Measurements from ENCODE around the gene SCN8A.

The SCN8A gene

DNA sequence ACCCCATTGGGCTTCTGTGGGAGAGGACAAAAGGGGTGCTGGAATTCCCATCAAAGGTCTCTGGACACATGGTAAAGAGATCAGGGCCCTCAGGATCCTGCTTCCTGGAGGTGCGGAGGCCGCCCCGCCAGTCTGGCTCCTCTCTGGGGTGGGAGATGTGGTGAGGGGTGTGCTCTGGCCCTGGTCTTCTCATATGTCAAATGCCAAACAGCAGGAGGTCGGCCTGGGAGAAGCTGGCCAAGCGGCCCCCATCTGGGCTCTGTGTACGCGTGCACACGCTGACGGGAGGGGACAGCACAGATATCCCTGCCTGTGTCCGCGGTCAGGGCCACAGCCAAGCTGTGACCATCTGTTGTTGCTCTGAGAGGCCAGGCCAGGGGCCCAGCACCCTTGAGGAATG, 243.4 kb downstream of the SCN8A start:
- DNase-seq (ENCODE audit: low spot score) = no peak

DNA sequence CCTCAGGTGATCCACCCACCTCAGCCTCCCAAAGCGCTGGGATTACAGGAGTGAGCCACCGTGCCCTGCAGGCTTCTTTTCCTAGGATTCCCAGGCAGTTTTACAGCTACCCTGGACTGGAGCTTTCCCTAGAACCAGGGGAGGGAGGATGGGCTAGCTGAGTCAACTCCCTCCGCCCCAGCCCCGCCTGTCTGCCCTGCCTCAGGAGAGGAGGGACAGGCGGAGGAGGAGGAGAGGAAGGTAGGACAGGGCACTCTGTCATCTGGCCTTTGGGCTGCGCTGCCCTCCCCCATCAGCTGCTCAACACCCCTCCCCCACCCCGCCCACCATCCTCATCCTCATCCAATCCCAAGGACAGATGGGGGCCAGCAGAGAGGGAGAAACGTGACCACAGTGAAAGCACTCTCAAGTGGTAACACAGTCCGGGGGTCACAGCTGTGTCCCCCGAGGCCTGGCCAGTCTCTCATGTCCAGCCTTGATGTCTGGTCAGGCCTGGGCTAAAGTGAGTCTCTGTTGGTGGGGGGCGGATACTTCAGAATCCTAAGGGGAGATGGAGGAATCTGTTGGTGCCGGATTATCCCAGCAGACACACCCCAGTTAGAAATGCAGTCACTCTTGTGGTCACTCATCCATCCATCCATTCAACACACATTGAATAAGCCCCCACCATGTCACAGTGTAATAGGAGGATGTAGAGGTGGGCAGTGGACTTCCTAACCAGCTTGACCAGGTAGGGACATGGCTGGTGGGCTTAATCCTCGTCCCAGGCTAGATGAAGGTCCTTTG, 245.2 kb downstream of the SCN8A start:
- DNase-seq (ENCODE audit: low spot score) = no peak

DNA sequence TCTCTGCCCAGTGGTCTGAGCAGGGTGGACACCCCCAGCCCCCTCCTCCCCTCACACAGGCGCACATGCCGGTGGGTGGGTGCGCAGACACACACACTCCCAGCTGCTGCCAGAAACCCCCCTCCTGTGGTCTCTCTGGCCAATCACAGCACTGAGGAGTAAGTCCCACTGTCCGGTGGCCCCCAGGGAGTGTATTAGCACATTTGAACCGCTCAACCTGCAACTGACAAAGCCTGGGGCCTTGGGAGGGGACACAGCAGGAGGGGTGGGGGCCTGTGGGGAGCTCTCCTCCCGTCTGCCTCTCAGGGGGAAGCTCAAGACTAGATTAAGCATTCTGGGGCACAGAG, 245.8 kb downstream of the SCN8A start:
- DNase-seq (ENCODE audit: low spot score) = no peak

DNA sequence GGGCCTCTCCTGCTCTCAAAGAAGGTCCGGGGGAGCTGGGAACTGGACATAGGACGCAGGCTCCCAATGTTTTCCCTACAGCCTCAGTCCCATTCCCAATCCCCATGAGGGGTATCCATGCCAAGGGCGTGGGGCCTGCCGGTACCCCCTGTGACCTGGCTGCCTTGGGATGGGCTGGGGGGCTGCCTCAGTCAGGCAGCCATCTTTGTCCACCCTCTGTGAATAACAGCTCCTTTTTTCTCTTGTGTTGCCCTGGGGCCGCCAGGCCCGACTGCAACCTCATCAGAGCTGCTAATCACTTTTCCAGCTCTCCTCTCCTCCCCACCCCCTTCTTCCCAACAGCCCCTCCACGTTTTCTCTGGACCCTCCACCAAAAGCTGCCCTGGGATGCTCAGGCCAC, 246.3 kb downstream of the SCN8A start:
- DNase-seq (ENCODE audit: low spot score) = no peak

DNA sequence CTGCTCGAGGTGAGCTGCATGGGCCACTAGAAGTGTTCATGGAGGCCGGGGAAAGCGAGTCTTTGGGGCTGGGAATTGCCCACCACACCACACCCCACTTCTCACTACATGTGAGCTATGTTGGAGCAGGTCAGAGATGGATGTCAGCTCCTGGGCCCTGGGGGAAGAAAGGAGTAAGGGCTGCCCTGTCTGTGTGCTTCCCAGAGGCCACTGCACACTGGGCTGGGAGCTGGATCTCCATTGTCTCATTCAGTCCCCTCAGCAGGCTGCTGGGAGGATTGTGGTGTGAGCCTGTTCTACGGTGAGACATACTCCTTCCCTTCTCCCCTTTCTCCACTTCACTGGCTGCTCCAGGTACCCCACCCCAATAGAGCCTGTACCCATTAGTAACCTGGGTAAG, 247.0 kb downstream of the SCN8A start:
- no peak for DNase-seq (ENCODE audit: low spot score)

DNA sequence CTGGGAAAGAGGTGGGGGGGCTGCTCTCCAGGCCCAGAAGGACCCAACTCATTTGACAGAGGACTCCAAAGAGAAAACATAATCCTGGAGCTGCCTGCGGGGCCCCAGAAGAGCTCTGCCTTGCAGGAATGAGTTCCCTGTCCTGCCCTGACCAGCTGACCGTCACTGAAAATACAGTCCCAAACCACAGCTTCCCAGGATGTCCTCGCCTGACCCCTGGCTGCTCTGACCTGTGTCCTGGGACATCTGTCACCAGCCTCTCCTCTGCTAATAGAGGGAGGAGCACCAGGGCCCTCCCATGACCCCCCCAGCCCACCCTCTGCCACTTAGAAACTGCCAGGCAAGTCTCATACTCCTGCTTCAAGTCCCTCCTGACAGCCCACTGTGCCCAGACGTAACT, 247.7 kb downstream of the SCN8A start:
- DNase-seq (ENCODE audit: low spot score) = no peak

DNA sequence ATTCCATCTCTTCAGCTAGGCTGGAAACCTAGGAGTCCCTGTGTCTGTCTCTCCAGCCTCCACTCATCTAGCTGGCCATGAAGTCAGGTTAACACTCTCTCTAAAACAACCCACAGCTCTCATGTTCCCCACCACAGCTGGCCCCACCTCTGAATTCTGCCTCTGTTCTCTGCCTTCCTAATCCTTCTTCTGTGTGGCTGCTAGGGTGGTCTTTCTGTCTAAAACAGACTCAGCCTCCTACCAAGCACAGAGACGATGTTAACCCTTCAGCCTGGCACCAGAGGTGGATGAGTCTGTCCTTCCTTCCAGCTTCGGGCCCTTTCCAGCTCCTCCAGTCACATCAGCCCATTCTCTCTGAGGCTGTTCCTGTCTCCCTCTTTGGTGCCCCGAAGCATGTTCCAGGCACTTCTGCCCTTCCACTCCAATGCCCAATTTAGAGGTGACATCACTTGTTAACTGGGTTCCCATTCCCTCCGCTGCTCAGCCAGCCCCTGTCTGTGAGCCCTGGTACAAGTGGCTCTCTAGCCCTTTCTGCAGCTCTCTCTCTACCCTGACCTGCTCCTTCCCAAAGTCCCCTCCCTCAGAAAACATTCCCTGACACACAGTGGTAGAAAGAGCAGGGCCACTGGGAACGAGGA, 248.4 kb downstream of the SCN8A start:
- DNase-seq (ENCODE audit: low spot score) = no peak

DNA sequence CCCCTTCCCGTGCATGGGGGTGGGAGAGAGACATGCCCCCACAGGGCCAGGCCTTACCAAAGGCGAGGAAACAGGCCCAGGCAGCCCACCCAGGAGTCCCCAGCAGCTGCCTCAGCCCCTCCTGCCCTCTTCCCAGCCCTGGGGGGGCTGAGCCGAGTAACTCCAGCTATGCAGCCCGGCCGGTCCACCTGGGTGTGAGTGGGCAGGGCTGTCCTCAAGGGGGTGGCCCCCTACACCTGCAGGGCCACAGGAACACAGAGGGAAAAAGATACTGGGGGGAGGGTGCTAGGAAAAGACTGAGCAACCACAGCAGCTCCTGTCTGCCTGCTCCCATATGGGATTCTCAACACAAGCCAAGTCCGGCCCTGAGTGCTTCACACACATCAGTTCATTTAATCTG, 249.9 kb downstream of the SCN8A start:
- DNase-seq (ENCODE audit: low spot score) = no peak

DNA sequence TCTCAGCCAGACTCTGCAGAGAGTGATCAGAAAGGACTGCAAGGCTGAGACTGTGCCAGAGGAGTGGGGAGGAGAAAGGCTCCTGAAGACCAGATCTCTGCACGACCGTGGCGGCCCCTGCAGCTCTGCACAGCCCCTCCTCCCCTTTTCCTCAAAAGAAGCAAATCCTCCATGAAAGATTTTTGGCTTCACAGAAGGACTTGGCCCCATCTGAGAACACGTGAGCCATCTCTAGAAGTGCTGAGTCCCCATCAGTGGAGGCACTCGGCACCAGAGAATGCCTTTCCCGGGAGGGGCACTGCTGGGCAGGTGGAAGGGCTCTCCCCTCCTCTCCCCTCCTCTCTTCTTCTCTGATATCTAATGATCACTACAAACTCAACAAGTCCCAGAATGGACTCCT, 250.7 kb downstream of the SCN8A start:
- DNase-seq (ENCODE audit: low spot score) = no peak

DNA sequence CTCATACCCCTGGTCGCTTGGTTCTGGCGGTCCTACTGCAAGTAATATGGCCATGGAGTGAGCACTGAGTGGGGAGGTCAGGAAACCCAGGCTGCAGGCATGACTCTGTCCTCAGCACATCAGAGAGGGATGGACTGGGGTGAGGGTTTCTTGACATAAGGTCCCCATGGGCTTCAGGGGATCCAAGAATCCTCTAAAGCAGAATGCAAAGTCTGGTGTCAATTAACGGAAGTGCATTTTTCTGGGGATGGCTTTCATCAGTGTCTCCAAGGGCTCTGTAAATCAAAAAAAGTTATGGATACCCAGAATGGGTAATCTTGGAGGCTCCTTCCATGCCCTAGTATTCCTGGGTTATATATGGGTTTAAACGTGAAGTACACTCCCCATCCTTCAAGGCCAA, 253.8 kb downstream of the SCN8A start:
- no peak for DNase-seq (ENCODE audit: low spot score)

DNA sequence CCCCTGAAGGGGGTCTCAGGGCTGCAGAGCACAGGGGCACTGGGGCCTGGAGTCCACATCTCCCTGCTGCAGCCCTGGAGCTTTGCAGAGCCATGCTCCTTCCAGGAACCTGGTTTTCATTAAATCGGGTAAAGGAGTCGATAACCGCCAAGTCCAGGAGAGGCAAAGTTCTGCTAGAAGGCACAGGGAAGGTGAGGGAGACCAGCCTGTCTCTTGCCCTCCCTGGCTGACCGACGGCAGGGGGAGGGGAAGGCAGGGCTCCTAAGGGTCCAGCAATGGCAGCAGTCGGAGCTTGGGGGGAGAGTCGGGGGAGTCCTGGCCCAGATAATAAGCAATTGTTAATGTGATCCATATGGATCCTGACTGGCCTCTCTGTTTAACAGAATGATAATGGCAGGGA, 254.4 kb downstream of the SCN8A start:
- no peak for DNase-seq (ENCODE audit: low spot score)

DNA sequence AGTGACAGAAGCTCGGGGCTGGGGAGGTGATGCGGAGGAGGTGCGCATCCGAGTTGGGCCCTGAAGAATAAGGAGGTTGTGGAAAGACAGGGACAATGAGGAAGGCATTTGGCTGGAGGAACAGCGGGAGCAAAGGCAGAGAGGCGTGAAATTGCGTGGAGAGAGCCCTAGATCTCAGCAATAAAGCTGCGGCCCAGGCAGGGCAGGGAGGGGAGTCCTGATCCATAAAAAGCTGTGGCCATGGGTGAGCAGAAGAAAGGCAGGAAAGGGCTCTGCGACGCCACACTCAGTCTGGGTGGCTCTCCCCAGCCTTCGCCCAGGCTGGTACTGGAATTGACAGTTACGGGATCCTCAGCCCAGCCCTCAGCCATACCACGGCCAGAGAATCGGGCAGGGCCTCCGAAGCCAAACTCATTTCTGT, 255.2 kb downstream of the SCN8A start:
- DNase-seq (ENCODE audit: low spot score) = no peak

DNA sequence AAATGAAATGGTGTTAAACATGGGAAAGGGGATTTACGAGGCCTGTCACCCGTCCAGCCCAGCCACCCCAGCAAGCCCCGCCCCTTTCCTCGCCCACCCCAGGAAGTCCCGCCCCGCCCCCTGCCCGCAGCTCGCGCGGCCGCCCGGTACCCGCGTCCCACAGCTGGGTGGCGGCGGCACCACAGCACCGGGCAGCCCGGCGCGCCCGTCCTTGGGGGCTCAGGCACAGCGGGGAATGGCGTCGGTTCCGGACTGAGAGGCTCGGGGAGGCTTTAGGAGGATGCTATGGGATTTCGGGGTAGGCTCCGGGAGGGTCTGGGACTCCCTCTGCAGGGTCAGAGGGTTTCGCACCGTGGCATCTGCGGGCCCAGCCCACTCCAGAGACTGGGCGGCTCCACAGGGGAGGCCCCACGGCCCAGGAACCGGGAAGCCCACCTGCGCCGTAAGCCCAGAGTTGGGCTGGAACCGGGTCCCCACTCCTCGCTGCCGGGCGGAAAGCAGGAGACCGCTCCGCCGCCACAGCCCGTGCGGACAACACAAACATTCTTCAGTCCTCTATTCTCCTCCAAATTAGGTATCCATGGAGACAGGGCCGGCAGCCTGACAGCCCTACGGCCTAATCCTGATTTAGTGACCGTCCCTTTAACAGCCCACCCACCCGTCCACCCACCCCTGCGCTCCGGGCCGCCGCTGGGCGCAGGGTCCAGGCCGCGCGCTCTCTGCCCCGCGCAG, 256.0 kb downstream of the SCN8A start:
- DNase-seq (ENCODE audit: low spot score) = peak; percentile 77

DNA sequence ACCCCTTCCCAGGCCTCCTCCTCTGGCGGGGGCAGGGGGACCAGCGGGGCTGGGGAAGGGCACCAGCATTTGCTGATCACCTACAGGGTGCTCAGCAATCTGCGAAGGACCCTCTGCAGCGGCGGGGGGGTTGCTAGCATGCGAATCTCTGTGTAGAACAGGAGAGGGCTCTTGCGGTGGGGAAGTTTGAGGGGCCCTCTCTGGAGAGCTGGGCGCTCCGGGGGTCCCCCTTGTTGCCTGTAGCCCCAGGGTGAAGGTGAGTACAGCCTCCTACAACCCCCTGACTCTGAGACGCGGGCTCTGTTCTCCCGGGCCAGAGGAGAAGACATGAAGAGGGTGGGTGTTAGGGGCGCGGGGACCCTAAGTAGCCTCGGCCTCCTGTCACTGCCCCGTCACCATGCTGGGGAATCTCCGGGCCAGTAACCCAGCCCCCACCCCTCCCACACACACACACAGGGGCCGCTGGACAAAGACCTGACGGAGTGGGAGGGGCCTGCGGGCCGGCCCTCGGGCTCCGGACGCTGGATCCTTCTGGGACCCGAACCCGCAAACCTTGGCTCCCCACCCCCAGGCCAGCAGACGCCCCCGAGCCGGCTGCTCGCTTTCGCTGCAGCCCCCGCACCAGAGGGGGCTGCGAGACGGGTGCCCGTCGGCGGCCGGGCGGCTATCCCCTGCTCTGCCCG, 256.8 kb downstream of the SCN8A start:
- DNase-seq (ENCODE audit: low spot score) = peak; percentile 54

DNA sequence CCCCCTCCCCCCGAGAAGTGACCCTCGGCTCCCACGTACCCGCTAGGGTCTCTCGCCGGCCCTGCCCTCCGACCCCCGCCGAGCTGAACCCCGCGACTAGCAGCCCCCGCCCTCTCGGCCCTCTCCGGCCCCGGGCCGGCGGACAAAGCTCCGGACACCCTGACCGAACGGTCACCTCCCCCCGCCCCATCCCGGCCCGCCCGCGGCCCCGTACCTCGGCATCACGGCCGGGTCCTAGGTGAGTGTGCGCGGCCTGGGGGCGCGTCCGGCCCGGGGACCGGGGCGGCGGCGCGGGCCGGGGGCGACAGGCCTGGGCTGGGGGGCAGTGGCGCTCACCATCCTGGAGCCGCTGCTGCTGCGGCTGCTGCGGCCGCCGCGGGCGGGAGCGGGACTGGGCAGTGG, 257.3 kb downstream of the SCN8A start, which contains the start of gene FIGNL2:
TSS of gene FIGNL2 (minus strand) at position 393 of the 402 bp plus-strand sequence. CDS start 26,305 bp downstream, outside the sequence.
- peak; percentile 36 for DNase-seq (ENCODE audit: low spot score)

DNA sequence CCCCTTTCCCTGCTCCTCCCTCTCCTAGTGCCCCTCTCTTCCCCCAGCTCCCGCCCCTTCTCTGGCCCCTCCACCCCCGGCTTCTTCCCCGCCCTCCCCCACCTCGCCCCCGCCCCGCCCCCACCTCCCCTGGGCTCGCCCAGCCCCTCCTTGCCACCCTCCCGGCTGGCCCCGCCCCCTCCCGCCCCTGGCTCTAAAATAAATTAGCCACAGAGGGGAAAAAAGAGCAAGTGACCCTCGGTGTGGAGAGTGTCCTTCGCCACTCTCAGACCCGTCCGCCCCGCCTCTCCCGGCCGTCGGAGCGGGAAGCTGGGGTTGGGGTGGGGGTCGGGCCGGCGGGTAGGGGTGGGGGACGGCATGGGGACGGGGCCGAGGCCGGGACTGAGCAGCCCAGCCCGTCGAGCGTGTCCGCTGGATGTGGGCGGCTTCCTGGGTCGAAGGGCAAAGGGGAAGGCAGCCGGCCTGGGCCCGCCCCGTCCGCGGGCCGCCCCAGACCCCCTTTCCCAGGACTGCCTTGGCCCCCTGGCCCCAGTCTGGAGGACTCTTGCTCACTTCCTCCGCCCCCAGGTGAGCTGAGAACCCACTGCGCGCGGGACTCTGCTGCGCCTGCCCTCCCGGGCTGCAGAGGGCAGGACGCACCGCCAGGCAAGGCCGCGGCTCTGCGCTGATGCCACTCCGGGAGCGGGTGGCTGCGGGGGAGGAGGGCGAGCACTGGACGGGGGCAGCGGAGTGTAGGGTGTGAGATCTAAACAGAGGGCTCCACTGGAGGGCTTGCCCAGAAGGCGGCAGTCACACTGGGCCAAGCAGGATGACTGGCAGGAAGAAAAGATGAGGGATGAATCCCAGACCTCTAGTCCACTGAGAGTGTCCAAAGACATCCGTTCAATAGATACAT, 258.1 kb downstream of the SCN8A start:
- no peak for DNase-seq (ENCODE audit: low spot score)

DNA sequence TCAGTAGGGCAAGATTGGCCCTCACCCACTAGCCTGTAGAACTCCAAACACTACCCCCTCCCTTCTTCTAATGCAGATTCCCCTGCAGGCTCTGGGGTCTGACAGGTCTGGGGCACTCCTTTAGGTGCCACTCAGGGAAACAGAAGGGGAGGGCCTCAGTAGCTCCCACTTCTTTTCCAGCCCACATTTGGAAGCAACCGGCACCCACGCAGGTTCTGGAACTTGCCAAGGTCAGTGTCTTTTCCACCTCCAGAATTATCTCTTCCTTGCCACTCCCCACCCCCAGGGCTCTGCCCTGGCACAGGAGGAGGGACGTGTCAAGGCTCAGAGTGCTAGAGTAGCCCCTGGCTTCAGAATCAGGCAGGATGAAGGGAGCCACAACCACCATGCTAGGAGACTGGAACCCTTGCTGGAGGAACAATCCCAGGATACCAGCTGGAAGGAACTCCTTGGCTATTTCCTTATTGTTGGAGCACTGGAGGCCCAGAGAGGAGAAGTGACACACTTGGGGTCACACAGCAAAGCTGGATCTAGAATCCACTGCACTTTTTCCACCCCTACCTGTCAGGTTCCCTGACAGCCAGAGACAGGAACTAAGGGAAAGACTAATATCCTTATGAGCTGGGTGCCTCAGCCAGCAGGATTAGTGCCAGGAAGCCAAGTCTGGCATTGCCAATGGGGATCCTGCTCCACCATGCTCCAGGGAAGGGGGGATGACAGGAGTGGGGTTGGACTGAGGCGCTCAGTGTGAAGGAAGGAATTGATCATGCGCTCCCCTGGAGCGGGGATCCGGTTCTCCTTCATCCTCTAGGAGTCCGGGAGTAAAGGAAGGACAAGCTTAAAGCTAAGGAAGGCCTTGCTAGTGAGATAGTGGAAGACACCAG, 259.3 kb downstream of the SCN8A start:
- no peak for DNase-seq (ENCODE audit: low spot score)

DNA sequence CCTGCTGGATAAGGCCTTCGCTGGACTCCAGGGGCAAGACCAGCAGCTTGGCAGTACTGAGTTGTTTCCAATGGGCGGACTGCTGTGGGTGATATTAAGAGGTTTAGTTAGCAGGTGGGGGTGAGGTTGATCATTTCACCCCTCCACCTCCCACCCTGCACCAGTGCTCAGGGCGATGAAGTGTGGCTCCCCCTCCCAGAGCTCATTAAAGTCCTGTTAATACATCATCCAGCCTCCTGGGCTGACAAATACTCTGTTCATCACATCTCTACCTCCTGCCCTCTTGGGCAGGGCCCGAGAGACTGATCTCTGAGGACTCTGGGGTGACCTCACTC, 259.9 kb downstream of the SCN8A start:
- no peak for DNase-seq (ENCODE audit: low spot score)

DNA sequence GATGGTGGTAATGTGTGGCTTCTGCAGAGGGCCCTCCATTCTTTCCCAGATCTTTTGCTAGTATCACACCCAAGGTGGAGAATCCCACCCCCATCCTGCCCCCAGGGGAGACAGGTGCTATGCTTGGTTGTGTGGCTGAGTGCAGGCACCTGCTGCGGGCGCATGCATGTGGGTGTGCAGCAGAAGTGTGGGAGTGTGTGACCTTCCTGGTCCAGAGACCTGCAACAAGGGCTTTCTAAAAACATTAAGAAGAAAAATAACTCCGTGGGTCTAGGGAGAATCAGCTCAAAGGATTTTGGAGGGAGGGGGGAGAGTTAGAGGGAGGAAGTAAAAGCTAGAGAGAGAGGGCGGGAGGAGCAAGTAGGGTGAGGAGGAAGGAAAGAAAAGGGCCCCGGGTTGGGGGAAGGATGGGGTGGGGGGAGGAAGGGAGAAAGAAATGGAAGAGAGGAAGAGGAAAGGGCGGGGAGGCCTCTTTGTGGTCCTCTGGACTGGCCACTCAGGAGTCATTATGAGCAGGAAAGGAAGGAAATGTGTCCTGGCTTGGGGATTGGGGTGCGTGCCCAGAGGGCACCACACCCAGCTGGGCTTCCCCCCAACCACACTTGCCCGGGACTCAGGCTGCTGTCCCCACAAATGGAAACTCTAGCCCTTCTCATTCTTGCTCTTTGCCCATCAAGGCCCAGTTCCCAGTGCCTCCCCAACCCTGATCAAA, 260.5 kb downstream of the SCN8A start:
- DNase-seq (ENCODE audit: low spot score) = no peak

All from AG08396 (cell line).